ENCODE results near the gene RGS12. TPM values are rescaled to one million over a fixed set of nuclear protein-coding genes. Genes with fewer than 3 reads are reported as not detected.

The RGS12 gene
- total RNA-seq, 1 donor from 2014 or later, result 19.0 TPM

DNA sequence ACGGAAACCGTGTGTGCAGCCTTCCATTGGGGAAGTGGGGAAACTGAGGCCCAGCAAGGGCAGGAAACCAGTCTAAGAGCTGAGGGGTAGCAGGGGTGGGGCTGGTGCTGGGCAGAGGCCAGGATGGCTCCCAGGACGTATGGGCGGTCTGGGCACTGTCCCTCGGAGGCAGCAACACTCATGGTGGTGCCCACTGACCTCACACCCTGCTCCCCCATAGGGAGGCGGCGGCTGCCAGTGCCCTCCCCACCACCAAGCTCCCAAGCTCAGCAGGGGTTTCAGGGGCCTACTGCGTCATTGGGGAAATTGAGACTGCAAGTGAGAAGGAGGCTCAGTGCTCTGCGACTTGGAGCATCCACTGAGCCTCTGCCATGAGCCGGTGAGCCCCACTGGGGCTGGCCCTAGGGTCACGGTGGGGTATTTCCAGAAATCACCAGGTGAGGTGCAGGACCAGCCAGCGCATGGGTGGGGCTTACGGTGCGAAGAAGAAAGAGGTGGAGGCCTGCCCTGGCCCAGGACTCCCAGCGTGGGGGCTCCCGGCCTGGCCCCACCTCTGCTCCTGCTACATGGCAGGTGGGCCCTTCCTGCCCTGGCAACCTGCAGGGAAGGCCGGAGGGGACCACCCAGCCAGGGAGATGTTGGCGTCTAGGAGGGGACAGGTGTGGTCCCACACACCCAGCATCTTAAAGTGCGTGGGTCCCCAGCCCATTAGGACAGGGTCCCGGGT lies 42.9 kb upstream of the RGS12 start:
- no peaks in the 10 kb centered on the region for H3K27me3 Mint-ChIP-seq (ENCODE audit: low read depth)
- H3K4me3 Mint-ChIP-seq (ENCODE audit: unreplicated experiment), result no peak overlapping the region
- H3K4me1 Mint-ChIP-seq (ENCODE audit: low read depth), result peaks cover 5% of the 10 kb centered on the region
- H3K9me3 Mint-ChIP-seq (ENCODE audit: low read depth), result no peaks in the 10 kb centered on the region
- peaks cover 2% of the 10 kb centered on the region for H3K36me3 Mint-ChIP-seq (ENCODE audit: low read depth)
- no peak overlapping the region for H3K27ac Mint-ChIP-seq (ENCODE audit: unreplicated experiment)
- TF ChIP-seq, protein P1, sequence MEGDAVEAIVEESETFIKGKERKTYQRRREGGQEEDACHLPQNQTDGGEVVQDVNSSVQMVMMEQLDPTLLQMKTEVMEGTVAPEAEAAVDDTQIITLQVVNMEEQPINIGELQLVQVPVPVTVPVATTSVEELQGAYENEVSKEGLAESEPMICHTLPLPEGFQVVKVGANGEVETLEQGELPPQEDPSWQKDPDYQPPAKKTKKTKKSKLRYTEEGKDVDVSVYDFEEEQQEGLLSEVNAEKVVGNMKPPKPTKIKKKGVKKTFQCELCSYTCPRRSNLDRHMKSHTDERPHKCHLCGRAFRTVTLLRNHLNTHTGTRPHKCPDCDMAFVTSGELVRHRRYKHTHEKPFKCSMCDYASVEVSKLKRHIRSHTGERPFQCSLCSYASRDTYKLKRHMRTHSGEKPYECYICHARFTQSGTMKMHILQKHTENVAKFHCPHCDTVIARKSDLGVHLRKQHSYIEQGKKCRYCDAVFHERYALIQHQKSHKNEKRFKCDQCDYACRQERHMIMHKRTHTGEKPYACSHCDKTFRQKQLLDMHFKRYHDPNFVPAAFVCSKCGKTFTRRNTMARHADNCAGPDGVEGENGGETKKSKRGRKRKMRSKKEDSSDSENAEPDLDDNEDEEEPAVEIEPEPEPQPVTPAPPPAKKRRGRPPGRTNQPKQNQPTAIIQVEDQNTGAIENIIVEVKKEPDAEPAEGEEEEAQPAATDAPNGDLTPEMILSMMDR (IDR thresholded peaks at IDR 0.05), result no peak
- DNase-seq (ENCODE audit: low spot score), result peak; percentile 79

GRCh38 chr4:3250438-3250955 lies 42.3 kb upstream of the RGS12 start:
- no peaks in the 10 kb centered on the region for H3K27me3 Mint-ChIP-seq (ENCODE audit: low read depth)
- DNase-seq (ENCODE audit: low spot score), result peak; percentile 80
- H3K27ac Mint-ChIP-seq (ENCODE audit: unreplicated experiment), result no peak overlapping the region
- H3K9me3 Mint-ChIP-seq (ENCODE audit: low read depth), result no peaks in the 10 kb centered on the region
- H3K4me1 Mint-ChIP-seq (ENCODE audit: low read depth), result peaks cover 5% of the 10 kb centered on the region
- TF ChIP-seq, protein P1 (IDR thresholded peaks at IDR 0.05), result no peak
- no peak overlapping the region for H3K4me3 Mint-ChIP-seq (ENCODE audit: unreplicated experiment)
- H3K36me3 Mint-ChIP-seq (ENCODE audit: low read depth), result no peaks in the 10 kb centered on the region

- H3K36me3 Mint-ChIP-seq (ENCODE audit: low read depth), result peaks cover under 1% of the 10 kb centered on the region
- DNase-seq (ENCODE audit: low spot score), result peak; percentile 64
- H3K27me3 Mint-ChIP-seq (ENCODE audit: low read depth), result no peaks in the 10 kb centered on the region
- no peak overlapping the region for H3K27ac Mint-ChIP-seq (ENCODE audit: unreplicated experiment)
- TF ChIP-seq, protein P1 (IDR thresholded peaks at IDR 0.05), result no peak
- H3K9me3 Mint-ChIP-seq (ENCODE audit: low read depth), result no peaks in the 10 kb centered on the region
- H3K4me1 Mint-ChIP-seq (ENCODE audit: low read depth), result peaks cover 5% of the 10 kb centered on the region
- H3K4me3 Mint-ChIP-seq (ENCODE audit: unreplicated experiment), result no peak overlapping the region
Measured at GRCh38 chr4:3250956-3251690, 41.7 kb upstream of the RGS12 start.

- Mint-ChIP-seq H3K4me3 (ENCODE audit: unreplicated experiment) (no peak overlapping the region), H3K27me3 (ENCODE audit: low read depth) (no peaks in the 10 kb centered on the region), H3K9me3 (ENCODE audit: low read depth) (no peaks in the 10 kb centered on the region), H3K36me3 (ENCODE audit: low read depth) (peaks cover 2% of the 10 kb centered on the region), H3K27ac (ENCODE audit: unreplicated experiment) (no peak overlapping the region), H3K4me1 (ENCODE audit: low read depth) (peaks cover 5% of the 10 kb centered on the region)
- peak; percentile 83 for DNase-seq (ENCODE audit: low spot score)
- TF ChIP-seq, protein P1 (IDR thresholded peaks at IDR 0.05), result no peak
Measured at GRCh38 chr4:3251691-3252479, 40.9 kb upstream of the RGS12 start.

GRCh38 chr4:3252480-3252828 lies 40.4 kb upstream of the RGS12 start:
- H3K4me1 Mint-ChIP-seq (ENCODE audit: low read depth), result peaks cover 5% of the 10 kb centered on the region
- TF ChIP-seq, protein P1 (IDR thresholded peaks at IDR 0.05), result no peak
- H3K4me3 Mint-ChIP-seq (ENCODE audit: unreplicated experiment), result no peak overlapping the region
- DNase-seq (ENCODE audit: low spot score), result no peak
- H3K36me3 Mint-ChIP-seq (ENCODE audit: low read depth), result peaks cover 2% of the 10 kb centered on the region
- no peaks in the 10 kb centered on the region for H3K9me3 Mint-ChIP-seq (ENCODE audit: low read depth)
- no peak overlapping the region for H3K27ac Mint-ChIP-seq (ENCODE audit: unreplicated experiment)
- H3K27me3 Mint-ChIP-seq (ENCODE audit: low read depth), result no peaks in the 10 kb centered on the region
